Measurements from ENCODE around the gene TXNRD2.

TXNRD2 gene

DNA sequence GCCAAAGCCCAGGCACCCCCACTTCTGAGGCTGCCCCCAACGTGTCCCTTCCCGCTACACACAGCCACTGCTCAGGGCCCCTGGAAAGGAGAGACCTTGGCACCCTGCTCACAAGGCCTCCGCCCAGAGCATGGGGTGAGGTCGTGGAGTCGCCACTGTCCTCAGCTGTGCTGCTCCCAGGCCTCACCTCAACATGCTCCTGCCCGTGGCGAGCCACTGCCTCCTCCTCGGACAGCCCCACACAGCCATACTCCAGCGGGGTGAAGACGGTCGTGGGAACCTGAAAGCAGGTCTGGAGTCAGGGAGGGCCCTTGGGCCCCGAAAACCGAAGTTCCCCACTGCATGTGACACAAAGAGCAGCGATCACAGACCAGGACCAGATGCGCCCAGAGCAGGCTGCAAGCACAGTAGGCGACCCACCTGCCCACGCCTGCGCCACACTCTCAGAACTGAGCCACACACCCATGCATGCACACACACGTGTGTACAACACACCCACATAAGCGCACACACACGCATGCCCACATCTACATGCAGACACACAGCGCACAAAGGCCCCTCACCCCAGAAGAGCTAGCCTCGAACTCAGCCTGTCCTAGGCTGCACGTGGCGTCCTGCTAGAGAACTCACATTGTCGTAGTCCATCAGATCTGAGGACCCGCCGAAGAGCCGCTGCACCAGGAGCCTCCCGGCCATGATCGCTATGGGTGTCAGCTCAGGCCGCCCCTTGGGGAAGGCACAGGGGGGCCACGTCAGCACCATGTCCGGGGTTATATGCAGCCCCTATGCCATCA lies 61.4 kb downstream of the TXNRD2 start:
- Histone ChIP-seq H3K4me1 (ENCODE audit: control insufficient read depth, insufficient read depth, low read length) (peaks cover 10% of the 10 kb centered on the region), H3K9me3 (ENCODE audit: control insufficient read depth, insufficient read depth, low read length) (no peaks in the 10 kb centered on the region), H3K4me3 (ENCODE audit: low read depth, low read length) (no peak overlapping the region), H3K27me3 (ENCODE audit: control insufficient read depth, insufficient read depth, low read length) (no peaks in the 10 kb centered on the region), H3K9ac (ENCODE audit: low read depth, low read length) (no peak overlapping the region), H3K36me3 (ENCODE audit: control insufficient read depth, insufficient read depth, low read length) (peaks cover 16% of the 10 kb centered on the region)

DNA sequence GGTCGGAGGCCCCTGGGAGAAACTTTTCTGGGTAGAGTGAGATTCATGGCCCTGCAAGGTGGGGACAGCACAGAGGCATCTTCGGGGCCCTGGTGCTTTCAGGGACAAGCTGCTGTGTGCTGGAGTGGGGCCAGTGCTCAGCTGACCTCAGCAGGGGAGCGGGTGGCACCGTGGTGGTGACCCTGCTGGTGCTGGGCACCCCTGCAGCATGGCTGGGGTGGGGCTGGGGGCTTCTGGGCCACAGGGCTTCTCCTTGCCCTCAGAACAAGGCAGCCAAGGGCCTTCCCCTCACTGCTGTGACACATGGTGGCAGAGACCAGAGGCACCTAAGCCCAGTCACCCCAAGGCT lies 62.0 kb downstream of the TXNRD2 start:
- Histone ChIP-seq H3K4me1 (ENCODE audit: control insufficient read depth, insufficient read depth, low read length) (peaks cover 10% of the 10 kb centered on the region), H3K9me3 (ENCODE audit: control insufficient read depth, insufficient read depth, low read length) (no peaks in the 10 kb centered on the region), H3K9ac (ENCODE audit: low read depth, low read length) (no peak overlapping the region), H3K27me3 (ENCODE audit: control insufficient read depth, insufficient read depth, low read length) (no peaks in the 10 kb centered on the region), H3K4me3 (ENCODE audit: low read depth, low read length) (no peak overlapping the region), H3K36me3 (ENCODE audit: control insufficient read depth, insufficient read depth, low read length) (peaks cover 16% of the 10 kb centered on the region)

DNA sequence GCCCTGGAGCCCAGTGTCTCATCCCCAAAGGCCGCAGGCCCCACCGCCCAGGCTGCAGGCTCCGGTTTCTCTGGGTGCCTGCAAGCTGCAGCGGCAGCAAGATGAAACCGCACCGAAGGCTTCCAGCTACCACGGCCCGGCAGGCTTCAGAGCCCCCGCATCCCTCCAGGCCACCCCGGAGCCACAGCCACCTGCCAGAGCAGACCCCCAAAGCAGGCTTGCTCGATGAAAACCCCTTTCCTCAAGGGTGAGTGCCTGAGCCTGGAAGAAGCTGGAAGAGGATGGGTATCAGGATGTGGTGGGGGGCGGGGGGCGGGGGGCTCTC lies 62.4 kb downstream of the TXNRD2 start:
- Histone ChIP-seq H3K9ac (ENCODE audit: low read depth, low read length) (peak overlapping the region; percentile 47), H3K27me3 (ENCODE audit: control insufficient read depth, insufficient read depth, low read length) (no peaks in the 10 kb centered on the region), H3K36me3 (ENCODE audit: control insufficient read depth, insufficient read depth, low read length) (peaks cover 16% of the 10 kb centered on the region), H3K4me3 (ENCODE audit: low read depth, low read length) (no peak overlapping the region), H3K4me1 (ENCODE audit: control insufficient read depth, insufficient read depth, low read length) (peaks cover 10% of the 10 kb centered on the region), H3K9me3 (ENCODE audit: control insufficient read depth, insufficient read depth, low read length) (no peaks in the 10 kb centered on the region)

DNA sequence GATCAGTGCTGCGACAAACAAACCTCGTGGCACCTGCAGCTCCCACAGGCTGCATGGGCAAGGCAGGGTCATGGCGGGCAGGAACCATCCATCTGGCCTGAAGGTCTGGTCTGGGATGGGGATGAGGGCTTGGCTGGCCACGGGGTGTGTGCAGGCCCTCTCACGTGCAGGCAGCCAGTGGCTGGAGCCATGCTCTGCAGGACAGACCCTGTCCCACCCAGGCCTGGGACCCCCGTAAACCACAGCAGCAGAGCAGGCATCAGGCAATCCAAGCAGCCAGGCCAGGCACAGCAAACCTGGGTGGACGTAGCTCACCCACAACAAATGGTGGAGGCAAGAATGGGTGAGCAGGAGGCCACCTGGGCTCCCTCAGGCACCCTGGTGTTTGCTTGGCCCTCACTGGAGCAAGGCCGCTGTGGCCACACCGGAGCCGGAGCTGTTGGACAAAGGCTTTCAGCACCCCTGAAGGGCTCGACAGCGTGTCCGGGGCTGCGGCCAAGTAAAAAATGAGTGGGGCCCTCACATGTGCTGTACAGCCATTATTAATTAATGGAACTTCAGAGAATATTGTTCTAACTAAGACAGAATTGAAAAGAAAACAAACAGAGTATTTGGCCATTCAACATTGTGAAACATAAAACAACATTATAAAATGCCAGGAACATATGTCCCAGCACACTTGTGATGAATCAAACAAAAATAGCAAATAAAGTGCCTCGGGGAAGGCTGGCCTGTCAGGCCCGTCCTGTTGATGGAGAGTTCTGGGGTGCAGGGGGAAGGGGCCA lies 63.0 kb downstream of the TXNRD2 start:
- peaks cover 16% of the 10 kb centered on the region for H3K36me3 ChIP-seq (ENCODE audit: control insufficient read depth, insufficient read depth, low read length)
- H3K27me3 ChIP-seq (ENCODE audit: control insufficient read depth, insufficient read depth, low read length) = no peaks in the 10 kb centered on the region
- H3K9ac ChIP-seq (ENCODE audit: low read depth, low read length) = peak overlapping the region; percentile 47
- H3K9me3 ChIP-seq (ENCODE audit: control insufficient read depth, insufficient read depth, low read length) = no peaks in the 10 kb centered on the region
- H3K4me1 ChIP-seq (ENCODE audit: control insufficient read depth, insufficient read depth, low read length) = peaks cover 10% of the 10 kb centered on the region
- no peak overlapping the region for H3K4me3 ChIP-seq (ENCODE audit: low read depth, low read length)

DNA sequence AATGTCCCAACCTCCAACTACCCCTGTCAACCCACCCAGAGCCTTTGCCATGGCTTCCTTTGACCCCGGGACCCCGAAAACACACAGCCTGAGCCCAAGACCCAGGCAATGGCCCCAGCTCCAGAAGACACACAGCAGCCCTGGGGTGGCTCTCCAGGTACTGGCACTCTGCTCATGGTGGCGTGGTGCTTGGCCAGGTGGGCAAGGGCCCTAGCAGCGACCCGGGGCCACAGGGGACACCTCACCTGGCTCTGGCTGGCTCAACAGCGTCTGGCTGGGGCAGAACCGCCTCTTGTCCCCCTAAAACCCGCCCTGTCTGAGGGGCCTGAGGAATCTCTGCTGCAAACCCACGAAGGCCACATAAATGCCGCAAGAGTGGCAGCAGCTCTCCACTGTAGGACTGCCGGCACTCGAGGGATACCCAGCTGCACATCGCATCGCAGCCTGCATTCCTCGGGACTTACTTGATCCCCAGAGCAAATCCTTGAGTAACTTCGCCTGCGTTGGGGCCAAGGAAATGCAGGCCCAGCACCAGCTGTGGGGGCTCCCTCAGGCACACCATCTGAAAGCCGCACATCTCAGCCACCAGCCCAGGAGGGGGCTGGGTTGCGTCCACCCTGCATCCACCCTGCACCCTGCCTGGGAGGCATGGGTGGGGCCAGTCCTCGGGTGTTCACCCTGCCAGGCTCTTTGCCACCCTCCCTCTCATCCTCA lies 63.8 kb downstream of the TXNRD2 start:
- H3K4me3 ChIP-seq (ENCODE audit: low read depth, low read length) = no peak overlapping the region
- no peak overlapping the region for H3K9ac ChIP-seq (ENCODE audit: low read depth, low read length)
- H3K36me3 ChIP-seq (ENCODE audit: control insufficient read depth, insufficient read depth, low read length) = peaks cover 16% of the 10 kb centered on the region
- no peaks in the 10 kb centered on the region for H3K27me3 ChIP-seq (ENCODE audit: control insufficient read depth, insufficient read depth, low read length)
- no peaks in the 10 kb centered on the region for H3K9me3 ChIP-seq (ENCODE audit: control insufficient read depth, insufficient read depth, low read length)
- H3K4me1 ChIP-seq (ENCODE audit: control insufficient read depth, insufficient read depth, low read length) = peaks cover 10% of the 10 kb centered on the region

DNA sequence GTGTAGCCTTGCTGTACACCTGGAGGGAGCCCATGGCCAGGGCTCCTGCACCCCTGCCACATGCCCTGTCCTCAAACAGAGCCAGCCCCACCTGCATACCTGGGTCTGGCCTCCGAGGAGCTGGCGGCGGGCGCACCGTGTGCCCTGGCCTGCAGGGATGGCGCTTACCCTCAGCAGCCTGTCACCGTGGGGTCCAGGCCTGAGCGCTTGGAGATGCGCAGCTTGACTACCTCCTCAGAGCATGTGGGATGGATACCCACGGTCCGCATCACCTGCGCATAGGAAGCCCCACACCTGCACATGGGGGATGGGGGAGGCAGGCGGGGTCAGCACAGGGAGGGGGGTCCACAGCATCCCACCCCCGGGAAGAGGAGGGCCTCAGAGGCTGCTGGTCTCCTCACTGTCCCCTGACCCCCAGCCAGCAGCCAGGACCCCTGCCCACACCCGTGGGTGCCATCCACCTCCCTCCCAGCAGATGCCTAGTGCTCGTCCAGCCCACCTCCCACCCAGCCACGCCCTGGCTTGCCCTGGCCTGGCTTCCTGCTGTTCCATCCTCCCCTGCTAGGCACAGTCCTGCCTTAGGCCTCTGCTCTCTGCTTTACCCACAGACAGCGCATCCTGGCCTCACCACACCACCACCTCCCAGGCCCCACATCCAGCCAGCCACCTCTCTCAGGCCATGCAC lies 64.5 kb downstream of the TXNRD2 start:
- Histone ChIP-seq H3K9ac (ENCODE audit: low read depth, low read length) (no peak overlapping the region), H3K4me1 (ENCODE audit: control insufficient read depth, insufficient read depth, low read length) (peaks cover 10% of the 10 kb centered on the region), H3K4me3 (ENCODE audit: low read depth, low read length) (no peak overlapping the region), H3K36me3 (ENCODE audit: control insufficient read depth, insufficient read depth, low read length) (peaks cover 16% of the 10 kb centered on the region), H3K27me3 (ENCODE audit: control insufficient read depth, insufficient read depth, low read length) (no peaks in the 10 kb centered on the region), H3K9me3 (ENCODE audit: control insufficient read depth, insufficient read depth, low read length) (no peaks in the 10 kb centered on the region)

DNA sequence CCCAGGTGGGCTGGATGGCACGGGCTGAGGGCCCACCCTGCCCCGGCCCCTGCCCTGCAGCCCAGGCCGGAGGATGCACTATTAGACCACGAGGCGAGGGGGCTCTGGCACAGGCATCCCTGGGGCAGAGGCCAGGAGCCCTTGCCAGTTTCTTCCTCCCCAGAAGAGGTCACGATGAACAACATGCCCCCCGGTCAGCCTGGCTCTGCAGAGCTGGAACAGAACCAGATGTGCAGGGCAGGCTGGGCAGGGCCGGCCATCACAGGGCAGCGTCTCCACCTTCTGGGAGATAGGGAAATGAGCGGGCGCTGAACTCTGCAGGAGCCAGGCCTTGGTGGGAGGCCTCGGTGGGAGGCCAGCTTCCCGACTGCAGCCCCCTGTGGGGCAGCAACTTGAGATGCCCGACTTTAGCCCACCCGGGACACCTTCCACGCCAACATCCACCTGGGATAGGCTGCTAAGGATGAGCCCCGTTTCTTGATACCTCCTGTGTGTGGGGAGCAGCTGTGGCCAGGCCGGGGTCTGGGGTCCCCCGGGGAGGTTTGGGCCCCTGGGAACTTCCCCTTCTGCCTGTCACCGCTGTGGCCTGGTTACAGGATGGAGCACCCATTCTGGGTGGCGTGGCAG lies 65.2 kb downstream of the TXNRD2 start:
- H3K9ac ChIP-seq (ENCODE audit: low read depth, low read length) = no peak overlapping the region
- H3K36me3 ChIP-seq (ENCODE audit: control insufficient read depth, insufficient read depth, low read length) = peaks cover 16% of the 10 kb centered on the region
- peaks cover 6% of the 10 kb centered on the region for H3K4me1 ChIP-seq (ENCODE audit: control insufficient read depth, insufficient read depth, low read length)
- H3K9me3 ChIP-seq (ENCODE audit: control insufficient read depth, insufficient read depth, low read length) = no peaks in the 10 kb centered on the region
- H3K4me3 ChIP-seq (ENCODE audit: low read depth, low read length) = no peak overlapping the region
- no peaks in the 10 kb centered on the region for H3K27me3 ChIP-seq (ENCODE audit: control insufficient read depth, insufficient read depth, low read length)

DNA sequence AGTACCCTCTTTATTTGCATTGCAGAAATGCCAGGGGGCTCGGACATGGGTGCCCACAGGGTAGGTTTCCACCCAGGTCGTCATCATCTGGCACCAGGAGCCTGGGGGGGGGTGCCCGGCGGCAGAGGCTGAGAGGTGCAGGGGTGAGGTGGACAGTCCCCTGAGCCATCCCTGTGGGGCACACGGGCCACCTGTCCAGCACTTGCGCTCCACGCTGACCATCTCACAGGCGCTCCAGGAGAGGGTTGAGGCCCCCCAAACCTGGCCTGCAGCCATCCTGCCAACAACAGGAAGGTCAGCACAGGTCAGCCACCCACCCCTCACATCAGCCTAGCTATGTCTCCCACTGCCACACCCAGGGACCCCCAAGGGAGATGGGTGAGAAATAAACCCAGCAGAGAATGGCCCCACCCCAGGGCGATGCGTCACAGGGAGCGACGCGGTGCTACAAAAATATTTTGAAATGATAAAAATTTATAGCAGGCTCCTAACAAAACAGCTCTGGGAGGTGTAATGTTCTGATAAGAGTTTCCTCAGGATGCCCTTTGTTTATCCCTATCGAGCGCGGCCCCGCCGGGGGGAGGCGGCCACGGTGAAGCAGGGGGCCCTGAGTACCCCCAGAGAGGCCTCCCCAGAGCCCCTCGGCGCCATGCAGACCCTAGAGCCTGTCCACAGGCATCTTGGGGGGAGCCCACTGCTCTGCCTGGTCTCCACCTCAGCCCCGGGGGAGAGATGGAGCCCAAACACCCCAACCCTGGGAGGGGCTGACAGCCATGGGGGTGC lies 65.9 kb downstream of the TXNRD2 start:
- peaks cover 5% of the 10 kb centered on the region for H3K4me1 ChIP-seq (ENCODE audit: control insufficient read depth, insufficient read depth, low read length)
- no peak overlapping the region for H3K4me3 ChIP-seq (ENCODE audit: low read depth, low read length)
- H3K9ac ChIP-seq (ENCODE audit: low read depth, low read length) = no peak overlapping the region
- peaks cover 16% of the 10 kb centered on the region for H3K36me3 ChIP-seq (ENCODE audit: control insufficient read depth, insufficient read depth, low read length)
- H3K9me3 ChIP-seq (ENCODE audit: control insufficient read depth, insufficient read depth, low read length) = no peaks in the 10 kb centered on the region
- H3K27me3 ChIP-seq (ENCODE audit: control insufficient read depth, insufficient read depth, low read length) = no peaks in the 10 kb centered on the region

DNA sequence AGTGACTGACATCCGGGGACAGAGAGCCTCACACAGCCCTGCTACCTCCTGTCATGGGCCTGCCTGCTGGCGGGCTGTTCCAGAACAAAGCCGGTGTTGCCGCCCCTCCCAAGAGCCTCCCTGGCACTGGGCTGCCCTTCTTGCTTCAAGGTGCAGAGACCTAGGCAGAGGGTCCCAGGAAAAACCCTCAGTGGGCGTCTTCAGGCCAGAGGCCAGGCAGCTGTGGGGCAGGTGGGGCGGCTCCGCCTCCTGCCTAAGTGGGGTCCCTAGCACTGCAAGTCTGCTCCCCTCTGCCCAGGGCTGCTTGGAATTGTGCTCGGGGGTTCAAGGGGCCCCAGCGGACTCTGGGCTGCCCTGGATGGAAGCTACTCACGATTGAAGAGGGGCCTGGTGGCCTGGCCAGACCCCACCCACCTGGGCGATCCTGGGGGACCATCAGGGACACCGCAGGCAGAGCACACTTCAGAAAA lies 66.5 kb downstream of the TXNRD2 start:
- Histone ChIP-seq H3K9ac (ENCODE audit: low read depth, low read length) (no peak overlapping the region), H3K9me3 (ENCODE audit: control insufficient read depth, insufficient read depth, low read length) (no peaks in the 10 kb centered on the region), H3K36me3 (ENCODE audit: control insufficient read depth, insufficient read depth, low read length) (peaks cover 14% of the 10 kb centered on the region), H3K27me3 (ENCODE audit: control insufficient read depth, insufficient read depth, low read length) (no peaks in the 10 kb centered on the region), H3K4me3 (ENCODE audit: low read depth, low read length) (no peak overlapping the region), H3K4me1 (ENCODE audit: control insufficient read depth, insufficient read depth, low read length) (peaks cover 2% of the 10 kb centered on the region)

DNA sequence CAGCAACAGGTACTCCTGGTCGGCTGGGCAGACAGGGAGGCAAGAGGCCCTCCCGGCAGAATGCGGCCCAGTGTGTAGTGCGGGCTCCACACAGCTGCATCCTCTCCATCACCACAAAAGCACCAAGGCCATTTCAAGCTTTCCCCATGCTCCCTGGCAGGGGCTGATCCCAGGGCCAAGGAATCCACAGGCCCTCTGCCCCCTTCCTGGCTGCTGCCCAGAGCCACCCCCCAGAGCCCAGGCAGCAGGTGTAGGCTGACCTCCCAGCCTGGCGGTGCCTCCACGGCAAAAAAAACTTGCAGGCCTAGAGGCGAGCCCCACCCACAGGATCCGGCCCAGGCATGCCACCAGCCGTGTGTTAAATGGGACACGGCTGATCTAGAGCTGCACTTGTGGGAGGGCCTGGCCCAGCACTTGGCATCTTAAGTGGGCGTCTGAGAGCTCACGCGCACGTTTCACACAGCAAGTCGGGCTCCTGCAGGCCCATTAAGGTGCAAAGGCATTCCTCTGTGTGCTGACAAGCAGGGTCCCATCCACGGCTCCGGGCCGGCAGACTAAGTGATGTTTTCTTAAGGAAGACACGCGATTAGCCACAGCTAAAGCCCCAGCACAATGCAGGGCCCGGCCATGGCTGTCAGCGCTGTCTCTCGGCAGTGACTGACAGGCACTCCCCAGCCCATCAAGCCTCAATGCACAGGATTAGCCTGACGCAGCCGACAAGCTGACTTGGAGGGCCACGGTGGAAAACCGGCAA lies 67.1 kb downstream of the TXNRD2 start:
- Histone ChIP-seq H3K9me3 (ENCODE audit: control insufficient read depth, insufficient read depth, low read length) (no peaks in the 10 kb centered on the region), H3K4me3 (ENCODE audit: low read depth, low read length) (no peak overlapping the region), H3K27me3 (ENCODE audit: control insufficient read depth, insufficient read depth, low read length) (no peaks in the 10 kb centered on the region), H3K9ac (ENCODE audit: low read depth, low read length) (no peak overlapping the region), H3K36me3 (ENCODE audit: control insufficient read depth, insufficient read depth, low read length) (peaks cover 10% of the 10 kb centered on the region), H3K4me1 (ENCODE audit: control insufficient read depth, insufficient read depth, low read length) (no peaks in the 10 kb centered on the region)

Measured in iPS-15b (cell line).